ENCODE results near the gene WWOX. TPM values are rescaled to one million over a fixed set of nuclear protein-coding genes. Genes with fewer than 3 reads are reported as not detected.

WWOX gene
- total and polyA plus RNA-seq, 2 of the 4 experiments (the other 2 are of a cell fraction), result 2.7 to 5.4 TPM

DNA sequence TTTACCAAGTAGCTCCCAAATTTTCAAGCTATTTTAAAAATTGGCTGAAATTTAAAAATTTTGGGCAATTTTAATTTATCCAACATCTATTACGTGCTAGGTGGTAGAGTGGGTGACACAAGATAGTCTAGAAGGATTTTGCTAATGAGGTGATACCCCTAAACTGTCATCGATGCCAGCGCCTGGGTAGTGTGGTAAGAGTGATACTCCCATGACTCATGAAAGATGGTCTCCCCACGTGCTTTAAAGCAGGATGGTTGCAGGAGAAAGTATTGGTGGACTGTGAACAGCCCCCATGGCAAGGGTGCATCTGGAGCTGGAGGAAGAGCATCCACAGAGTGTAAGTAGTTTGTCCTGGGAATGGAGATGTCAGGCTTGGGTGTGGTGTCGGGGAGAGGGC is 77.8 kb downstream of the WWOX start:
- in situ Hi-C loops (cut with MboI; ENCODE audit: low sequenced_read_pairs) (no loop called here), intact Hi-C loops (cut with micrococcal nuclease) (no loop called here), dilution Hi-C loops (cut with HindIII; ENCODE audit: low sequenced_read_pairs, unreplicated experiment) (no loop called here)
- Histone ChIP-seq H2AK5ac (ENCODE audit: low read depth, low read length) (no peak overlapping the region), H4K20me1 (ENCODE audit: insufficient read depth, low read length) (no peaks in the 10 kb centered on the region), H2BK15ac (ENCODE audit: low read depth, low read length) (no peak overlapping the region), H4K91ac (ENCODE audit: insufficient read depth, low read depth, low read length) (no peak overlapping the region), H2BK20ac (ENCODE audit: low read depth, low read length) (no peak overlapping the region), H3K36me3 (ENCODE audit: control insufficient read depth, insufficient read depth, low read length) (no peaks in the 10 kb centered on the region), H3K18ac (ENCODE audit: low read depth, low read length) (no peak overlapping the region; the same call in 1 of the 2 replicates), H3K56ac (ENCODE audit: extremely low read depth, insufficient read depth, low read length) (no peak overlapping the region), H3K14ac (replicated peaks; ENCODE audit: low read depth, low read length) (no peak overlapping the region), H4K8ac (ENCODE audit: low read depth in 2 of 2, low read length in 2 of 2) (no peak overlapping the region), H3K23ac (ENCODE audit: low read depth, low read length) (no peak overlapping the region), H3K4ac (ENCODE audit: low read depth, low read length) (no peak overlapping the region), H3K27me3 (ENCODE audit: control insufficient read depth, insufficient read depth, low read length) (peaks cover 1% of the 10 kb centered on the region; the same call in 1 of the 2 replicates), H2AK9ac (replicated peaks; ENCODE audit: low read depth, low read length, poor library complexity) (no peak overlapping the region), H3K4me2 (ENCODE audit: low read depth, low read length) (no peak overlapping the region; the same call in 1 of the 2 replicates), H3K9me1 (ENCODE audit: insufficient read depth, low read length) (no peaks in the 10 kb centered on the region), H3K9me3 (ENCODE audit: control insufficient read depth, insufficient read depth, low read length) (peaks cover 4% of the 10 kb centered on the region; the same call in 1 of the 2 replicates), H3K9ac (ENCODE audit: low read depth, low read length) (no peak overlapping the region), H2BK5ac (ENCODE audit: low read depth, low read length, poor library complexity, severe bottlenecking) (no peak overlapping the region), H4K5ac (ENCODE audit: low read depth, low read length) (no peak overlapping the region; the same call in 1 of the 2 replicates), H3K4me3 (ENCODE audit: insufficient read depth, low read depth, low read length) (no peak overlapping the region), H3K27ac (ENCODE audit: insufficient read depth, low read length) (no peak overlapping the region; the same call in 1 of the 2 replicates), H3K4me1 (ENCODE audit: control insufficient read depth, insufficient read depth, low read length) (peaks cover 2% of the 10 kb centered on the region; the same call in 1 of the 2 replicates), H2AFZ (replicated peaks; ENCODE audit: low read length, poor library complexity) (no peak overlapping the region), H3K79me1 (ENCODE audit: low read depth in 1 of 2, low read length in 2 of 2) (no peaks in the 10 kb centered on the region), H2BK120ac (ENCODE audit: low read depth, low read length) (no peak overlapping the region)
- ATAC-seq (ENCODE audit: low read depth) (no peak), DNase-seq (no peak)
- BruUV-seq (replicated peaks), result no TSS peak
- CTCF ChIA-PET, result interaction anchor here (0.6 kb wide), 1 partner anchor 687 kb away, joined by 3 read pairs; no protein-coding TSS in a partner anchor
- POLR2A ChIA-PET (ENCODE audit: unreplicated experiment), result no interaction called here
- WGBS, 2 experiments (ENCODE audit: extremely low coverage in 2 of 2, insufficient read length in 1 of 2), result 40% methylated on average over 1 of the region's 5 CpGs; no CpG with 5 or more reads in 1 of the 2 experiments
- no peak for TF ChIP-seq RAD21 (IDR thresholded peaks at IDR 0.05; ENCODE audit: low read length)
- TF ChIP-seq RFX5 (IDR thresholded peaks at IDR 0.05; ENCODE audit: low read depth, low read length), result no peak
- no peak for TF ChIP-seq NFE2L2 (IDR thresholded peaks at IDR 0.05; ENCODE audit: low read depth, low read length)
- no peak for TF ChIP-seq RCOR1 (IDR thresholded peaks at IDR 0.05; ENCODE audit: insufficient replicate concordance, low read length)
- TF ChIP-seq, protein P1, sequence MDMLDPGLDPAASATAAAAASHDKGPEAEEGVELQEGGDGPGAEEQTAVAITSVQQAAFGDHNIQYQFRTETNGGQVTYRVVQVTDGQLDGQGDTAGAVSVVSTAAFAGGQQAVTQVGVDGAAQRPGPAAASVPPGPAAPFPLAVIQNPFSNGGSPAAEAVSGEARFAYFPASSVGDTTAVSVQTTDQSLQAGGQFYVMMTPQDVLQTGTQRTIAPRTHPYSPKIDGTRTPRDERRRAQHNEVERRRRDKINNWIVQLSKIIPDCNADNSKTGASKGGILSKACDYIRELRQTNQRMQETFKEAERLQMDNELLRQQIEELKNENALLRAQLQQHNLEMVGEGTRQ (IDR thresholded peaks at IDR 0.05; ENCODE audit: low read depth, low read length), result no peak
- no peak for TF ChIP-seq MAFK (IDR thresholded peaks at IDR 0.05; ENCODE audit: low read depth, low read length)
- no peak for TF ChIP-seq MAZ (IDR thresholded peaks at IDR 0.05; ENCODE audit: borderline replicate concordance, low read depth, low read length)
- no peak for TF ChIP-seq POLR2A (IDR thresholded peaks at IDR 0.05; ENCODE audit: low read depth, low read length)
- no peak for TF ChIP-seq BHLHE40 (IDR thresholded peaks at IDR 0.05; ENCODE audit: low read depth, low read length)
